Gastrocnemius medialis (tissue), 4 donors: ENCODE data around the gene IL21R. TPM values are rescaled to one million over a fixed set of nuclear protein-coding genes. Genes with fewer than 3 reads are reported as not detected.
"Not testable (repeated sequence)": the region's sequence is repeated elsewhere in the genome, so short reads cannot be mapped to it uniquely, and the experiment has no call there.

Experiments
- ATAC-seq, 2 donors: fragments of 150-250 bp; one replicate each; pipeline ENCODE4 v1.9.1; 2016
- DNase-seq, 2 donors: peaks; one replicate each; pipeline ENCODE4 v3.0.0-alpha.2; 2019
- H3K27ac ChIP-seq, 4 donors: fragments of 200-600 bp; sonication (generic); 1 replicate in 1 of 4; 2 replicates in 3 of 4; pipeline ENCODE4 v1.5.1; 2016 to 2018; ENCODE audit warnings: mild to moderate bottlenecking in 2 of 4, moderate library complexity in 1 of 4
- H3K27me3 ChIP-seq, 3 donors: fragments of 200-600 bp; sonication (generic) in 2 of 3; 1 replicate in 1 of 3; 2 replicates in 2 of 3; pipeline versions ENCODE4 v1.5.1 to v1.6.0; 2016 to 2019; ENCODE audit warnings: mild to moderate bottlenecking in 1 of 3, moderate library complexity in 1 of 3
- H3K36me3 ChIP-seq, 2 donors: fragments of 200-600 bp; sonication (generic) in 1 of 2; one replicate each; pipeline ENCODE4 v1.5.1; 2017 to 2018
- H3K4me1 ChIP-seq, 2 donors: fragments of 200-600 bp; sonication (generic) in 1 of 2; one replicate each; pipeline ENCODE4 v1.5.1; 2016 to 2017; ENCODE audit warnings: mild to moderate bottlenecking in 2 of 2
- H3K4me3 ChIP-seq, 4 donors: fragments of 200-600 bp; sonication (generic) in 3 of 4; 1 replicate in 1 of 4; 2 replicates in 3 of 4; pipeline ENCODE4 v1.5.1; 2016 to 2019; ENCODE audit warnings: mild to moderate bottlenecking in 2 of 4
- H3K9me3 ChIP-seq, 3 donors: fragments of 200-600 bp; sonication (generic) in 2 of 3; 1 replicate in 1 of 3; 2 replicates in 2 of 3; pipeline ENCODE4 v1.5.1; 2016 to 2019
- POLR2A ChIP-seq, 2 donors: fragments of 450-650 bp; IDR thresholded peaks; one replicate each; pipeline ENCODE4 v1.6.1; 2017; ENCODE audit warnings: antibody characterized with exemption in 2 of 2, mild to moderate bottlenecking in 2 of 2, moderate library complexity in 2 of 2
- in situ Hi-C, 4 donors: fragments of 200-750 bp; cut with MboI; loops; one replicate each; pipeline versions ENCODE4 v1.15.0 to v1.8.0; 2017; ENCODE audit warnings: low sequenced_read_pairs in 4 of 4
- intact Hi-C: fragments of 100-400 bp; cut with DNase I; formaldehyde crosslinking; loops from one replicate; pipeline ENCODE4 v1.15.1; 2023; ENCODE audit warnings: low total_unique reads
- total RNA-seq, 4 donors: library from RNA; depleted of rRNA; stranded (reverse); fragments of >200 nt; gene quantifications; one replicate each; pipeline versions ENCODE4 v1.1.0 to v1.2.3, GENCODE V29; 2016
- TF ChIP-seq, protein P1 (sequence below), 5 experiments: fragments of 450-650 bp in 3 of 5; fragments of 200-600 bp in 2 of 5; sonication (generic) in 2 of 5; IDR thresholded peaks in 4 of 5; conservative IDR thresholded peaks in 1 of 5; 1 replicate in 4 of 5; 2 replicates in 1 of 5; pipeline ENCODE4 v1.5.1; 2016 to 2019; ENCODE audit warnings: antibody characterized with exemption in 5 of 5, mild to moderate bottlenecking in 3 of 5, moderate library complexity in 3 of 5

The IL21R gene
- total RNA-seq, 4 donors from 2014 or later = 0.15 TPM; not detected in 3

DNA sequence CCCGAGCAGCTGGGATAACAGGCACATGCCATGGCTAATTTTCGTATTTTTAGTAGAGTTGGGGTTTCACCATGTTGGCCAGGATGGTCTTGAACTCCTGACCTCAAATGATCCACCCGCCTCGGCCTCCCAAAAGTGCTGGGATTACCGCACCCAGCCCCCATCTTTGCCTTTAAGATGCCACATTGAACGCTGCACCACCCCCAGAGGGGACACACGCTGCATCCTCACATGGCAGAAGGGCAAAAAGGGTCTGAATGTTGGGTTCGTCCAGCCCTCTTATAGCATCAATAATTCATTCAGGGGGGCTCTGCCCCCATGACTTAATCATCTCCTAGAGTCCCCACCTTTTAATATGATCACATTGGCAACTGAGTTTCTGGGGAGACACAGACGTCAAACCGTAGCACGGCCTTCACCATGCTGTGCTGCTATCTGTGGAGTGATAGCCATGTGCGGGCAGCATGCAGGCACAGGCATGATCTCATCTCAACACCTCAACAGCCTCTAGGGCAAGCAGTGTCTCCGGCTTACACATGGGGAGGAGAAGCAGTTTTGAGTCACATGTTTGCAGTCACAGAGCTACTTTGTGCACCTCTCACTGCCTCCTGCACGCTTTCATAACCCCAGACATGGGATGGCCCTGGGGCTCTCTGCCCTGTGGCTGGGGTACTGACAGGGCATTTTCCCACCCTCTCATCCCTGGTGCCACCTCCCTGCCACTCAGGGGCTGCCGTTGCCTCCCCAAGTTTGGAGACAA lies 30.0 kb downstream of the IL21R start:
- DNase-seq (no peak), ATAC-seq (no peak)
- intact Hi-C loops = no loop called here
- Histone ChIP-seq H3K9me3 (no peaks in the 10 kb centered on the region), H3K36me3 (no peaks in the 10 kb centered on the region), H3K27ac (no peak overlapping the region), H3K27me3 (peaks cover 0 to 7% (median 0%) of the 10 kb centered on the region in 3 donors), H3K4me3 (no peak overlapping the region), H3K4me1 (no peaks in the 10 kb centered on the region)
- TF ChIP-seq, protein P1, sequence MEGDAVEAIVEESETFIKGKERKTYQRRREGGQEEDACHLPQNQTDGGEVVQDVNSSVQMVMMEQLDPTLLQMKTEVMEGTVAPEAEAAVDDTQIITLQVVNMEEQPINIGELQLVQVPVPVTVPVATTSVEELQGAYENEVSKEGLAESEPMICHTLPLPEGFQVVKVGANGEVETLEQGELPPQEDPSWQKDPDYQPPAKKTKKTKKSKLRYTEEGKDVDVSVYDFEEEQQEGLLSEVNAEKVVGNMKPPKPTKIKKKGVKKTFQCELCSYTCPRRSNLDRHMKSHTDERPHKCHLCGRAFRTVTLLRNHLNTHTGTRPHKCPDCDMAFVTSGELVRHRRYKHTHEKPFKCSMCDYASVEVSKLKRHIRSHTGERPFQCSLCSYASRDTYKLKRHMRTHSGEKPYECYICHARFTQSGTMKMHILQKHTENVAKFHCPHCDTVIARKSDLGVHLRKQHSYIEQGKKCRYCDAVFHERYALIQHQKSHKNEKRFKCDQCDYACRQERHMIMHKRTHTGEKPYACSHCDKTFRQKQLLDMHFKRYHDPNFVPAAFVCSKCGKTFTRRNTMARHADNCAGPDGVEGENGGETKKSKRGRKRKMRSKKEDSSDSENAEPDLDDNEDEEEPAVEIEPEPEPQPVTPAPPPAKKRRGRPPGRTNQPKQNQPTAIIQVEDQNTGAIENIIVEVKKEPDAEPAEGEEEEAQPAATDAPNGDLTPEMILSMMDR (IDR thresholded peaks at IDR 0.05 in 4 of 5, conservative IDR thresholded peaks at IDR 0.05 in 1 of 5) = no peak
- no peak for TF ChIP-seq POLR2A (IDR thresholded peaks at IDR 0.05)
- in situ Hi-C loops = no loop called here

DNA sequence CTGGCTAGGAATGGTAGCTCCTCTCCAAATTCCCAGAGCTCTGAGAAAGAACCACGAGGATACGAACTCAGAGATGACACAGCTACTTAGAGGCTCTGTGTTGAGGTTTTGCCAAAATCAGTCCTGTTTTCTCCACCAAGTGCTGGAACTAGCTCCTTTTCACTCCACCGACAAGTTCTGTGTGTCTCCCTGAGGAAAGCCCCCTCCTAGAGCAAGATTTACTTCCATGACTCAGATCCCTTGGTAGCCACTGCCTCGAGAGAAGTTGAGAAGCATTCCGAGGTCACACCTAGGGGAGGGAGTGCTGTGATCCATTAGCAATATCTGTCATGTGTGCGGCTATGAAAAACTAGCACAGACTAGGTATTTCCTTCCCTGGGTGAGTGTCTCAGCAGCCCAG lies 30.6 kb downstream of the IL21R start:
- no peaks in the 10 kb centered on the region for H3K4me1 ChIP-seq
- peaks cover 0 to 7% (median 0%) of the 10 kb centered on the region in 3 donors for H3K27me3 ChIP-seq
- no peaks in the 10 kb centered on the region for H3K9me3 ChIP-seq
- no peak for ATAC-seq
- no peaks in the 10 kb centered on the region for H3K36me3 ChIP-seq
- intact Hi-C loops = no loop called here
- no peak overlapping the region for H3K4me3 ChIP-seq
- H3K27ac ChIP-seq = no peak overlapping the region
- TF ChIP-seq POLR2A (IDR thresholded peaks at IDR 0.05) = no peak
- TF ChIP-seq, protein P1 (IDR thresholded peaks at IDR 0.05 in 4 of 5, conservative IDR thresholded peaks at IDR 0.05 in 1 of 5) = no peak
- in situ Hi-C loops = no loop called here
- no peak for DNase-seq

- DNase-seq, intact Hi-C loops, H3K27ac ChIP-seq, in situ Hi-C loops, ATAC-seq, H3K27me3 ChIP-seq, H3K9me3 ChIP-seq, H3K4me3 ChIP-seq, H3K4me1 ChIP-seq, H3K36me3 ChIP-seq: not testable (repeated sequence)
Measured at GRCh38 chr16:27433191-27433590, 31.2 kb downstream of the IL21R start.

- DNase-seq = no peak
- H3K4me3 ChIP-seq = no peak overlapping the region
- H3K9me3 ChIP-seq = no peaks in the 10 kb centered on the region
- H3K27ac ChIP-seq = no peak overlapping the region
- in situ Hi-C loops = no loop called here
- TF ChIP-seq, protein P1 (IDR thresholded peaks at IDR 0.05 in 4 of 5, conservative IDR thresholded peaks at IDR 0.05 in 1 of 5) = no peak
- TF ChIP-seq POLR2A (IDR thresholded peaks at IDR 0.05) = no peak
- intact Hi-C loops = no loop called here
- H3K27me3 ChIP-seq = peaks cover 0 to 7% (median 0%) of the 10 kb centered on the region in 3 donors
- H3K4me1 ChIP-seq = no peaks in the 10 kb centered on the region
- H3K36me3 ChIP-seq = no peaks in the 10 kb centered on the region
- no peak for ATAC-seq
Measured at GRCh38 chr16:27433636-27434035, 31.7 kb downstream of the IL21R start.

DNA sequence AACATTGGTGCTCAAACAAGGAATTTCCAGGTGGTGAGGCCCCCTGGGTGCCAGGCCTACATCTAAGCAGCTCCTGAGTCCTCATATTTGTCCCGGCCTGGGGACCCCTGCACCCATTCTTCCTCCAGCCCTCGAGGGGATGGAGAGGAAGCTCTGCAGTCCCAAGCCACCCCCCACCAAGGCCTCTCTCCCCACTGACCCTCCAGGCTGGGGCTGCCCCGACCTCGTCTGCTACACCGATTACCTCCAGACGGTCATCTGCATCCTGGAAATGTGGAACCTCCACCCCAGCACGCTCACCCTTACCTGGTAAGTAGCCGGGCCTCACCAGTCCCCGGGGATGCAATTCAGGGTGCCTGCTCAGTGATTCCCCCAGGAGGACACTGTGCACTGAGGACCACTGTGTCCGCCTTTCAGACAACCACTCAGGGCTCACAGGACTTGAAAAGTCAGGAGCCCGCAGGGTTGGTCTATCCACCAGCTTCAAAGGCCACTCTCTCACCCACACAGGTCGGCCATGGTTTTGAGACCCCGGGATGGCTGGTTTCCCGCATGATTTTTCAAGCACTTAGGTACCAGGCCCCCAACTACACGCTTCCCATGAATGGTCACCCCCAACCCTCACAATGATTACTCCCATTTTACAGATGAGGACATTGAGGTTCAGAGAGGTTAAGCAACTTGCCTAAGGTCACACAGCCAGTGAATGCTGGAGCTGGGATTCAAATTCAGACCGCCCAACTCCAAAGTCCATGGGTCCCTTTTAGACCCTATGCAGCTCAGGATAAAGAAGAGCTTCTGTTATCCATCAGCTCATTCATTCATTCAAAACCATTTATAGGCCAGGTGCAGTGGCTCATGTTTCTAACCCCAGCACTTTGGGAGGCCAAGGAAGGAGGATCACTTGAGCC lies 32.4 kb downstream of the IL21R start:
- DNase-seq (no peak), ATAC-seq (no peak)
- no peak for TF ChIP-seq POLR2A (IDR thresholded peaks at IDR 0.05)
- TF ChIP-seq, protein P1 (IDR thresholded peaks at IDR 0.05 in 4 of 5, conservative IDR thresholded peaks at IDR 0.05 in 1 of 5) = no peak
- no peaks in the 10 kb centered on the region for H3K9me3 ChIP-seq
- no peak overlapping the region for H3K27ac ChIP-seq
- intact Hi-C loops = no loop called here
- in situ Hi-C loops = no loop called here
- H3K4me1 ChIP-seq = no peaks in the 10 kb centered on the region
- H3K36me3 ChIP-seq = no peaks in the 10 kb centered on the region
- no peak overlapping the region for H3K4me3 ChIP-seq
- peaks cover 0 to 7% (median 0%) of the 10 kb centered on the region in 3 donors for H3K27me3 ChIP-seq

DNA sequence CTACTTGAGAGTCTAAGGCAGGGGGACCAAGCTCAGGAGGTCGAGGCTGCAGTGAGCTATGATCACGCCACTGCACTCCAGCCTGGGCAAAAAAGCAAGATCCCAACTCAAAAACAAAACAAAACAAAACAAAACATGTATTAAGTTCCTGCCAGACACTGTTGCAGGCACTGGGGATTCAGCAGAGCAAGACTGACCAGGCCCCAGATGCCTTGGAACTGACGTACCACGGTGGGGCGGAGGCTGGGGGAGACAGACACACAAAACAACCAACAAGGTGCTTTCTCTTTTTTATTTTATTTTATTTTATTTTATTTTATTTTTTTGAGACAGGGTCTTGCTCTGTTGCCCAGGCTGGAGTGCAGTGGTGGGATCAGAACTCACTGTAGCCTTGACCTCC lies 33.2 kb downstream of the IL21R start:
- H3K36me3 ChIP-seq, DNase-seq, H3K4me3 ChIP-seq, H3K27ac ChIP-seq, H3K9me3 ChIP-seq, H3K4me1 ChIP-seq, ATAC-seq, in situ Hi-C loops, intact Hi-C loops, H3K27me3 ChIP-seq: not testable (repeated sequence)
